GM12892 (cell line): ENCODE results near the gene NFKBIA. TPM values are rescaled to one million over a fixed set of nuclear protein-coding genes. Genes with fewer than 3 reads are reported as not detected.
"Not testable (repeated sequence)": the region's sequence is repeated elsewhere in the genome, so short reads cannot be mapped to it uniquely, and the experiment has no call there.

Experiments used
- DNase-seq: peaks from one replicate; pipeline ENCODE4 v3.0.0; 2011; ENCODE audit not compliant: insufficient read length
- FAIRE-seq: peaks from 2 replicates; lab custom pipeline; 2011; peaks lifted over from hg19 to GRCh38; lab: Jason Lieb, UNC
- POLR2A ChIP-seq: IDR thresholded peaks from 2 replicates; pipeline ENCODE4 v1.6.1; 2011; ENCODE audit warnings: low read depth, low read length, control low read depth
- POLR2AphosphoS5 ChIP-seq: IDR thresholded peaks from 2 replicates; pipeline ENCODE4 v1.6.1; 2011; ENCODE audit warnings: low read depth, low read length, control low read depth
- TAF1 ChIP-seq: IDR thresholded peaks from 2 replicates; pipeline ENCODE4 v1.6.1; 2011; ENCODE audit warnings: low read depth, mild to moderate bottlenecking, control low read depth, low read length, borderline replicate concordance
- polyA plus RNA-seq: library from polyadenylated mRNA; unstranded; fragments of >200 nt; gene quantifications from one replicate; pipeline ENCODE4 v1.2.1, GENCODE V29; 2012; ENCODE audit warnings: missing spikeins, inconsistent platforms; ENCODE audit not compliant: missing spikeins

NFKBIA gene
- 229 TPM for polyA plus RNA-seq

GRCh38 chr14:35404449-35405303 is at the start of gene NFKBIA:
Gene NFKBIA (minus strand): TSS chr14:35404749. CDS start chr14:35404644, 105 bp downstream.
- FAIRE-seq (peak; percentile 92), DNase-seq (peak; percentile 74)
- peak; percentile 98 for TF ChIP-seq POLR2AphosphoS5
- peak; percentile 93 for TF ChIP-seq TAF1
- peak; percentile 97 for TF ChIP-seq POLR2A

GRCh38 chr14:35446450-35446849 is 41.9 kb upstream of the NFKBIA start:
- TF ChIP-seq TAF1 (no peak), POLR2AphosphoS5 (no peak), POLR2A (no peak)
- DNase-seq, result no peak
- FAIRE-seq, result no peak

- no peak for FAIRE-seq
- no peak for DNase-seq
- TF ChIP-seq POLR2A, result no peak
- no peak for TF ChIP-seq POLR2AphosphoS5
- no peak for TF ChIP-seq TAF1
Measured at GRCh38 chr14:35444104-35444503, 39.6 kb upstream of the NFKBIA start.

GRCh38 chr14:35441160-35441559 is 36.6 kb upstream of the NFKBIA start:
- DNase-seq (no peak), FAIRE-seq (no peak)
- TF ChIP-seq TAF1 (no peak), POLR2A (no peak), POLR2AphosphoS5 (no peak)

GRCh38 chr14:35438910-35439713 is 34.6 kb upstream of the NFKBIA start:
- TF ChIP-seq POLR2AphosphoS5, result no peak
- no peak for TF ChIP-seq TAF1
- no peak for TF ChIP-seq POLR2A
- FAIRE-seq, result no peak
- no peak for DNase-seq

GRCh38 chr14:35438492-35438891 is 33.9 kb upstream of the NFKBIA start:
- FAIRE-seq, DNase-seq: not testable (repeated sequence)

- FAIRE-seq, result no peak
- no peak for TF ChIP-seq POLR2A
- TF ChIP-seq POLR2AphosphoS5, result no peak
- TF ChIP-seq TAF1, result no peak
- no peak for DNase-seq
Measured at GRCh38 chr14:35435177-35435576, 30.6 kb upstream of the NFKBIA start.

GRCh38 chr14:35433826-35434225 is 29.3 kb upstream of the NFKBIA start:
- FAIRE-seq, result no peak
- TF ChIP-seq TAF1 (no peak), POLR2AphosphoS5 (no peak), POLR2A (no peak)
- DNase-seq, result no peak

GRCh38 chr14:35430459-35431199 is 26.1 kb upstream of the NFKBIA start:
- FAIRE-seq (no peak), DNase-seq (no peak)
- TF ChIP-seq POLR2AphosphoS5 (no peak), TAF1 (no peak), POLR2A (no peak)

GRCh38 chr14:35429951-35430350 is 25.4 kb upstream of the NFKBIA start:
- no peak for DNase-seq
- FAIRE-seq, result no peak
- no peak for TF ChIP-seq TAF1

GRCh38 chr14:35425850-35426249 is 21.3 kb upstream of the NFKBIA start:
- FAIRE-seq (no peak), DNase-seq (no peak)
- no peak for TF ChIP-seq POLR2A
- TF ChIP-seq POLR2AphosphoS5, result no peak
- TF ChIP-seq TAF1, result no peak
